ENCODE measurements around the gene LEPR.

The LEPR gene

GRCh38 chr1:65409314-65409713 lies 11.2 kb upstream of the LEPR start:
- in situ Hi-C loops (cut with MboI; ENCODE audit: low sequenced_read_pairs, unreplicated experiment), result loop anchor here (25.0 kb wide), 1 partner anchor 828 kb away; no protein-coding TSS in a partner anchor
- TF ChIP-seq CTCF (IDR thresholded peaks at IDR 0.05; ENCODE audit: borderline replicate concordance, control extremely low read depth, extremely low read depth, insufficient read depth, missing control alignments), result no peak
- no peak for DNase-seq (ENCODE audit: low spot score)

GRCh38 chr1:65409816-65410326 lies 10.6 kb upstream of the LEPR start:
- in situ Hi-C loops (cut with MboI; ENCODE audit: low sequenced_read_pairs, unreplicated experiment), result loop anchor here (25.0 kb wide), 1 partner anchor 827 kb away; no protein-coding TSS in a partner anchor
- no peak for DNase-seq (ENCODE audit: low spot score)

GRCh38 chr1:65412256-65412983 lies 8.0 kb upstream of the LEPR start:
- no peak for DNase-seq (ENCODE audit: low spot score)
- in situ Hi-C loops (cut with MboI; ENCODE audit: low sequenced_read_pairs, unreplicated experiment), result loop anchor here (25.0 kb wide), 1 partner anchor 825 kb away; no protein-coding TSS in a partner anchor
- TF ChIP-seq CTCF (IDR thresholded peaks at IDR 0.05; ENCODE audit: borderline replicate concordance, control extremely low read depth, extremely low read depth, insufficient read depth, missing control alignments), result no peak

More at GRCh38 chr1:65409816-65410326, 10.6 kb upstream of the LEPR start:
- TF ChIP-seq CTCF (IDR thresholded peaks at IDR 0.05; ENCODE audit: borderline replicate concordance, control extremely low read depth, extremely low read depth, insufficient read depth, missing control alignments), result no peak

GRCh38 chr1:65412984-65413375 lies 7.5 kb upstream of the LEPR start:
- no peak for TF ChIP-seq CTCF (IDR thresholded peaks at IDR 0.05; ENCODE audit: borderline replicate concordance, control extremely low read depth, extremely low read depth, insufficient read depth, missing control alignments)
- in situ Hi-C loops (cut with MboI; ENCODE audit: low sequenced_read_pairs, unreplicated experiment), result loop anchor here (25.0 kb wide), 1 partner anchor 824 kb away; no protein-coding TSS in a partner anchor
- no peak for DNase-seq (ENCODE audit: low spot score)

GRCh38 chr1:65414538-65414937 lies 5.9 kb upstream of the LEPR start:
- no peak for DNase-seq (ENCODE audit: low spot score)
- TF ChIP-seq CTCF (IDR thresholded peaks at IDR 0.05; ENCODE audit: borderline replicate concordance, control extremely low read depth, extremely low read depth, insufficient read depth, missing control alignments), result no peak
- in situ Hi-C loops (cut with MboI; ENCODE audit: low sequenced_read_pairs, unreplicated experiment), result loop anchor here (25.0 kb wide), 1 partner anchor 823 kb away; no protein-coding TSS in a partner anchor

GRCh38 chr1:65416767-65417166 lies 3.7 kb upstream of the LEPR start:
- in situ Hi-C loops (cut with MboI; ENCODE audit: low sequenced_read_pairs, unreplicated experiment), result loop anchor here (25.0 kb wide), 1 partner anchor 821 kb away; no protein-coding TSS in a partner anchor
- no peak for TF ChIP-seq CTCF (IDR thresholded peaks at IDR 0.05; ENCODE audit: borderline replicate concordance, control extremely low read depth, extremely low read depth, insufficient read depth, missing control alignments)

More at GRCh38 chr1:65416767-65417166, 3.7 kb upstream of the LEPR start:
- DNase-seq (ENCODE audit: low spot score), result no peak

Measured in GM13976 (cell line).